Transverse colon (tissue), 4 donors: ENCODE data around the gene LDHA.

ENCODE experiments used
- CTCF ChIP-seq, 5 experiments: fragments of 200-600 bp in 3 of 5; fragments of 450-650 bp in 2 of 5; sonication (generic) in 3 of 5; IDR thresholded peaks; 1 replicate in 2 of 5; 2 replicates in 3 of 5; pipeline ENCODE4 v1.5.1; 2016 to 2017; ENCODE audit warnings: antibody characterized with exemption in 5 of 5, inconsistent platforms in 3 of 5, mild to moderate bottlenecking in 2 of 5, moderate library complexity in 1 of 5
- EP300 ChIP-seq: sonication (generic); formaldehyde crosslinking; IDR thresholded peaks from one replicate; pipeline ENCODE4 v1.6.1; 2017; ENCODE audit warnings: antibody characterized with exemption, low read depth
- POLR2AphosphoS5 ChIP-seq, 3 donors: sonication (generic); formaldehyde crosslinking; IDR thresholded peaks; one replicate each; pipeline ENCODE4 v1.6.1; 2016; ENCODE audit warnings: antibody characterized with exemption in 3 of 3

GRCh38 chr11:18393581-18394274 lies 635 bp upstream of the LDHA start:
- TF ChIP-seq EP300 (no peak), CTCF (IDR thresholded peaks at IDR 0.05) (no peak), POLR2AphosphoS5 (IDR thresholded peaks at IDR 0.05) (no peak)
